Osteoblast (primary cell): Measurements from ENCODE around the gene ZMYND11. TPM values are rescaled to one million over a fixed set of nuclear protein-coding genes. Genes with fewer than 3 reads are reported as not detected.
"Not testable (repeated sequence)": the region's sequence is repeated elsewhere in the genome, so short reads cannot be mapped to it uniquely, and the experiment has no call there.

Experiments
- DNase-seq: peaks from one replicate; pipeline ENCODE4 v3.0.0; 2011; ENCODE audit warnings: low spot score, mixed read lengths; ENCODE audit not compliant: insufficient read length; ENCODE audit errors: missing footprints
- H2AFZ ChIP-seq: 2 replicates; pipeline ENCODE4 v1.6.0; 2011; ENCODE audit warnings: mild to moderate bottlenecking, low read length
- H3K27ac ChIP-seq: 2 replicates; pipeline ENCODE4 v1.5.1; 2011; ENCODE audit warnings: mild to moderate bottlenecking, low read depth, low read length, moderate library complexity
- H3K27me3 ChIP-seq: 2 replicates; pipeline ENCODE4 v1.6.0; 2012; ENCODE audit warnings: mild to moderate bottlenecking, control low read depth, inconsistent platforms, low read length, moderate library complexity; ENCODE audit not compliant: insufficient read depth
- H3K36me3 ChIP-seq: 2 replicates; pipeline ENCODE4 v1.5.1; 2011; ENCODE audit warnings: mild to moderate bottlenecking, low read length, control low read depth, moderate library complexity; ENCODE audit not compliant: insufficient read depth
- H3K4me1 ChIP-seq: 2 replicates; pipeline ENCODE4 v1.5.1; 2011; ENCODE audit warnings: mild to moderate bottlenecking, low read length, control low read depth, moderate library complexity; ENCODE audit not compliant: insufficient read depth
- H3K4me2 ChIP-seq: 2 replicates; pipeline ENCODE4 v1.6.0; 2011; ENCODE audit warnings: mild to moderate bottlenecking, low read length; ENCODE audit not compliant: insufficient read depth
- H3K4me3 ChIP-seq: fragments of 200-600 bp; sonication (generic); 3 replicates; pipeline ENCODE4 v1.5.1; 2012; ENCODE audit warnings: mild to moderate bottlenecking, low read length, inconsistent platforms; ENCODE audit not compliant: insufficient read depth
- H3K79me2 ChIP-seq: 2 replicates; pipeline ENCODE4 v1.6.0; 2012; ENCODE audit warnings: mild to moderate bottlenecking, low read length, control low read depth, inconsistent platforms; ENCODE audit not compliant: insufficient read depth
- H3K9me3 ChIP-seq: 2 replicates; pipeline ENCODE4 v1.5.1; 2011; ENCODE audit warnings: low read depth, low read length, control low read depth
- H4K20me1 ChIP-seq: 2 replicates; pipeline ENCODE4 v1.6.0; 2012; ENCODE audit warnings: mild to moderate bottlenecking, low read length, control low read depth; ENCODE audit not compliant: insufficient read depth
- total RNA-seq: library from RNA; depleted of rRNA; stranded (reverse); fragments of >200 nt; gene quantifications from 2 replicates; pipeline ENCODE4 v1.2.3, GENCODE V29; 2012
- TF ChIP-seq, protein P1 (sequence below): IDR thresholded peaks from 2 replicates; pipeline ENCODE4 v1.5.1; 2011; ENCODE audit warnings: mild to moderate bottlenecking, low read depth, low read length, moderate library complexity; ENCODE audit errors: extremely low read depth

The ZMYND11 gene
- total RNA-seq, 1 donor: 56.5 TPM

DNA sequence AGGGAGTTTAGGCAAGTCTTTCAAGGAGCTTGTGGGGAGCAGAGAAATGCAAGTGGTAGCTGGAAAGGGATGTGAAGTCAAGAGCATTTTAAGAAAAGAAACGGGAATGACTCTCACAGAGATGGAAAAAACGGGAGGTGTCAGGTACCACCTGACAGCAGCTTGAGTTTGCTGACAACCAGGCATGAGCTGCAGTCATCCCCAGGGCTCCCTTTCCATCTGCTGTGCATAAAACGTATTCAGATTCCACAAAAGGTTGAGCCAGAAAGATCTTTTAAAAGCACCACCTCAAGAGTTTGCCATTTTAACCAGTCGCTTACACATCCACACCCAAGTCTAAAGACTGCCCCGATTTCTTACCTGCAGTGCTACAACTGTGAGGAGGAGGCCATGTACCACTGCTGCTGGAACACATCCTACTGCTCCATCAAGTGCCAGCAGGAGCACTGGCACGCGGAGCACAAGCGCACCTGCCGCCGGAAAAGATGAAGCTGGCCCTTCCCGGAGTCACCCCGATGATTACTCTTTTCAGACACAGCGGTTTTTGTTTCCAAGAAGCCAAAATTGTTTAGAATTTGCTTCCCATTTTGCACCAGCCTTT lies 116.8 kb downstream of the ZMYND11 start:
- Histone ChIP-seq H3K79me2 (no peaks in the 10 kb centered on the region), H3K9me3 (no peaks in the 10 kb centered on the region), H3K36me3 (peaks cover 49% of the 10 kb centered on the region), H4K20me1 (no peaks in the 10 kb centered on the region), H3K4me3 (no peak overlapping the region), H3K27ac (no peak overlapping the region), H2AFZ (no peak overlapping the region), H3K4me2 (no peak overlapping the region), H3K27me3 (no peaks in the 10 kb centered on the region), H3K4me1 (no peaks in the 10 kb centered on the region)
- no peak for DNase-seq
- TF ChIP-seq, protein P1, sequence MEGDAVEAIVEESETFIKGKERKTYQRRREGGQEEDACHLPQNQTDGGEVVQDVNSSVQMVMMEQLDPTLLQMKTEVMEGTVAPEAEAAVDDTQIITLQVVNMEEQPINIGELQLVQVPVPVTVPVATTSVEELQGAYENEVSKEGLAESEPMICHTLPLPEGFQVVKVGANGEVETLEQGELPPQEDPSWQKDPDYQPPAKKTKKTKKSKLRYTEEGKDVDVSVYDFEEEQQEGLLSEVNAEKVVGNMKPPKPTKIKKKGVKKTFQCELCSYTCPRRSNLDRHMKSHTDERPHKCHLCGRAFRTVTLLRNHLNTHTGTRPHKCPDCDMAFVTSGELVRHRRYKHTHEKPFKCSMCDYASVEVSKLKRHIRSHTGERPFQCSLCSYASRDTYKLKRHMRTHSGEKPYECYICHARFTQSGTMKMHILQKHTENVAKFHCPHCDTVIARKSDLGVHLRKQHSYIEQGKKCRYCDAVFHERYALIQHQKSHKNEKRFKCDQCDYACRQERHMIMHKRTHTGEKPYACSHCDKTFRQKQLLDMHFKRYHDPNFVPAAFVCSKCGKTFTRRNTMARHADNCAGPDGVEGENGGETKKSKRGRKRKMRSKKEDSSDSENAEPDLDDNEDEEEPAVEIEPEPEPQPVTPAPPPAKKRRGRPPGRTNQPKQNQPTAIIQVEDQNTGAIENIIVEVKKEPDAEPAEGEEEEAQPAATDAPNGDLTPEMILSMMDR: no peak

DNA sequence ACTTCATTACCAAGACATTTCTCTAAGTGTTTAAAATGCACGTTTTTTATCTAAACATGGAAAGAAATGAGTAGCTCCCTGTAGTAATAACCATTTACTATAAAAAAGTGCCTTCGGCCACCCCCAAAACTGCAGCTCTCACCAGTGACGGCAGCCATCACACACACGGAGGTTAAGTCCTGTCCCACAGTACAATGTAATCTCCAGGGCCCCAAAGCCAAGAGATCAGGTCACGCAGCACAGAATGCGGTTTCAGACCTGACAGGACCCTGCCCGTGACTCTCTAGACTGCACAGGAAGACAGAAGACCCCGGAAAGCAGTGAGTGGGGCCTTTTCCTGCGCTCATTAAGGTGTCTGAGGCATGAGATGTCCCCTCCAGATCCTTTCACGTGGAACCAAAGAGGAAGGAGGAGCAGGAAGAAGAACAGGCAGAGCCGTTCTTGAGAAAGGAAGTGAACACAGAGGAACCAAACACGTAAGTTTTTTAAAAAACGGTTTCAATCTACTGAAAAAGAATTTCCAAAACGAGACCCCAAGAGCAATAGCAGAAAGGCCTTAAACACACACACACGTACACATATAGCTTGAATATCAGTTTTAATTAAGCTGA lies 125.7 kb downstream of the ZMYND11 start:
- Histone ChIP-seq H3K27me3 (no peaks in the 10 kb centered on the region), H3K27ac (no peak overlapping the region), H3K4me3 (no peak overlapping the region), H3K4me1 (peaks cover 2% of the 10 kb centered on the region), H3K9me3 (no peaks in the 10 kb centered on the region), H4K20me1 (no peaks in the 10 kb centered on the region), H2AFZ (no peak overlapping the region), H3K4me2 (no peak overlapping the region), H3K36me3 (peaks cover 3% of the 10 kb centered on the region), H3K79me2 (no peaks in the 10 kb centered on the region)
- no peak for DNase-seq
- TF ChIP-seq, protein P1: no peak

DNA sequence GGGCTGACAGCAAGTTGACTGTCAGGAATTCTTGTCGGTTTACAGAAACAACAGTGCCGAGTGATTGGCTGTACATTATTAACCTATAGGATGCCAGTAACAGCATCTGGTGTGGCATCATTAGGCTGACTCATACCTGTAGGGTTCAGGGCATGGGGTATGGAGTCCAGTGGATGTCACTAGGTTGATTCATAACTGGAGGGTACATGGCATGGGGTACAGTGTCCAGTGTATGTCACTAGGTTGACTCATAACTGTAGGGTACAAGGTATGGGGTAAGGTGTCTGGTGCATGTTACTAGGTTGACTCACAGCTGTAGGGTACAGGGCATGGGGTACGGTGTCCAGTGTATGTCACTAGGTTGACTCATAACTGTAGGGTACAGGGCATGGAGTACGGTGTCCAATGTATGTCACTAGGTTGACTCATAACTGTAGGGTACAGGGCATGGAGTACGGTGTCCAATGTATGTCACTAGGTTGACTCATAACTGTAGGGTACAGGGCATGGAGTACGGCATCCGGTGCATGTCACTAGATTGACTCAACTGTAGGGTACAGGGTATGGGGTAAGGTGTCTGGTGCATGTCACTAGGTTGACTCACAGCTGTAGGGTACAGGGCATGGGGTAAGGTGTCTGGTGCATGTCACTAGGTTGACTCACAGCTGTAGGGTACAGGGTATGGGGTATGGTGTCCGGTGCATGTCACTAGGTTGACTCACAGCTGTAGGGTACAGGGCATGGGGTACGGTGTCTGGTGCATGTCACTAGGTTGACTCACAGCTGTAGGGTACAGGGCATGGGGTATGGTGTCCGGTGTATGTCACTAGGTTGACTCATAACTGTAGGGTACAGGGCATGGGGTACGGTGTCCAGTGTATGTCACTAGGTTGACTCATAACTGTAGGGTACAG lies 129.2 kb downstream of the ZMYND11 start:
- not testable (repeated sequence) for H2AFZ ChIP-seq, H3K9me3 ChIP-seq, H3K4me2 ChIP-seq, H3K27me3 ChIP-seq, H3K79me2 ChIP-seq, H3K27ac ChIP-seq, H4K20me1 ChIP-seq, H3K4me3 ChIP-seq, DNase-seq, H3K36me3 ChIP-seq
- H3K4me1 ChIP-seq: peaks cover 14% of the 10 kb centered on the region

DNA sequence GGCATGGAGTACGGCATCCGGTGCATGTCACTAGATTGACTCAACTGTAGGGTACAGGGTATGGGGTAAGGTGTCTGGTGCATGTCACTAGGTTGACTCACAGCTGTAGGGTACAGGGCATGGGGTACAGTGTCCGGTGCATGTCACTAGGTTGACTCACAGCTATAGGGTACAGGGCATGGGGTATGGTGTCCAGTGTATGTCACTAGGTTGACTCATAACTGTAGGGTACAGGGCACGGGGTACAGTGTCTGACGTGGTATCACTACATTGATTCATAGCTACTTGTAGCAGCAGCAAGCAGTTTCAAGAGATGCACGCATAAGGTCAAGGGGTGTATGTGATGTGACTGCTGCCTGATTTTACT lies 129.8 kb downstream of the ZMYND11 start:
- H3K79me2 ChIP-seq, H3K9me3 ChIP-seq, H4K20me1 ChIP-seq, H2AFZ ChIP-seq, H3K4me2 ChIP-seq, H3K4me3 ChIP-seq, H3K27ac ChIP-seq, H3K27me3 ChIP-seq, H3K36me3 ChIP-seq, DNase-seq: not testable (repeated sequence)
- peaks cover 14% of the 10 kb centered on the region for H3K4me1 ChIP-seq

DNA sequence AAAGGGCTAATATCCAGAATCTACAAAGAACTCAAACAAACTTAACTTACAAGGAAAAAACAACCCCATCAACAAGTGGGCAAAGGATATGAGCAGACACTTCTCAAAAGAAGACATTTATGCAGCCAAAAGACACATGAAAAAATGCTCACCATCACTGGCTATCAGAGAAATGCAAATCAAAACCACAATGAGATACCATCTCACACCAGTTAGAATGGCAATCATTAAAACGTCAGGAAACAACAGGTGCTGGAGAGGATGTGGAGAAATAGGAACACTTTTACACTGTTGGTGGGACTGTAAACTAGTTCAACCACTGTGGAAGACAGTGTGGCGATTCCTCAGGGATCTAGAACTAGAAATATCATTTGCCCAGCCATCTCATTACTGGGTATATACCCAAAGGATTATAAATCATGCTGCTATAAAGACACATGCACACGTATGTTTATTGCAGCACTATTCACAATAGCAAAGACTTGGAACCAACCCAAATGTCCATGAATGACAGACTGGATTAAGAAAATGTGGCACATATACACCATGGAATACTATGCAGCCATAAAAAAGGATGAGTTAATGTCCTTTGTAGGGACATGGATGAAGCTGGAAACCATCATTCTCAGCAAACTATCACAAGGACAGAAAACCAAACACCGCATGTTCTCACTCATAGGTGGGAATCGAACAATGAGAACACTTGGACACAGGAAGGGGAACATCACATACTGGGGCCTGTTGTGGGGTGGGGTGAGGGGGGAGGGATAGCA lies 130.7 kb downstream of the ZMYND11 start:
- not testable (repeated sequence) for H3K79me2 ChIP-seq, H3K27ac ChIP-seq, H3K36me3 ChIP-seq, H3K4me3 ChIP-seq, H3K27me3 ChIP-seq, H2AFZ ChIP-seq, H3K4me2 ChIP-seq, H4K20me1 ChIP-seq, DNase-seq, H3K9me3 ChIP-seq
- peaks cover 14% of the 10 kb centered on the region for H3K4me1 ChIP-seq
